Loucy (cell line): ENCODE measurements around the gene TBCD.

Experiments
- EZH2phosphoT487 ChIP-seq: fragments of 200-600 bp; IDR thresholded peaks from 2 replicates; pipeline ENCODE4 v1.6.1; 2018; ENCODE audit warnings: antibody characterized with exemption, mild to moderate bottlenecking, moderate library complexity, borderline replicate concordance
- TF ChIP-seq, protein P1 (sequence below): fragments of 200-600 bp; sonication (generic); conservative IDR thresholded peaks from 2 replicates; pipeline ENCODE4 v1.5.1; 2014; ENCODE audit warnings: mild to moderate bottlenecking, antibody characterized with exemption, low read length

DNA sequence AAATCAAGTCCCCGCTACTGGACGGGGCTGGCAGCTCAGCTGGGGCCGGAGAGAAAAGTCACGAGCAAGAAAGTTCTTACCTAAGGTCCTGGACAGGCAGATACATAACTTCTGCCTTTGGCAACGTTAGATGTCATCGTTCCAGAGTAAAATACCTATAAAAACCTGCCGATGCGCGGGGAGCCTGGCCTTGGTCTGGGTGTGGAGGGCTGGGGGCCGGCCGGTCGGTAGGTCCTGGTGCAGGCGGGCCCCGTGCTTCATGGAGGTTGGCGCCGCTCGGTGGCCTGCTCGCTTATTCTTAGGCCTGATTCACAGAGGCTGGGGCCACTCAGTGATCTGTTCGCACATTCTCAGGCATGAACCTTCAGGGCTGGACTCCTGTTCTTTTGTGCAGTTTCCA lies 121.7 kb downstream of the TBCD start:
- TF ChIP-seq, protein P1, sequence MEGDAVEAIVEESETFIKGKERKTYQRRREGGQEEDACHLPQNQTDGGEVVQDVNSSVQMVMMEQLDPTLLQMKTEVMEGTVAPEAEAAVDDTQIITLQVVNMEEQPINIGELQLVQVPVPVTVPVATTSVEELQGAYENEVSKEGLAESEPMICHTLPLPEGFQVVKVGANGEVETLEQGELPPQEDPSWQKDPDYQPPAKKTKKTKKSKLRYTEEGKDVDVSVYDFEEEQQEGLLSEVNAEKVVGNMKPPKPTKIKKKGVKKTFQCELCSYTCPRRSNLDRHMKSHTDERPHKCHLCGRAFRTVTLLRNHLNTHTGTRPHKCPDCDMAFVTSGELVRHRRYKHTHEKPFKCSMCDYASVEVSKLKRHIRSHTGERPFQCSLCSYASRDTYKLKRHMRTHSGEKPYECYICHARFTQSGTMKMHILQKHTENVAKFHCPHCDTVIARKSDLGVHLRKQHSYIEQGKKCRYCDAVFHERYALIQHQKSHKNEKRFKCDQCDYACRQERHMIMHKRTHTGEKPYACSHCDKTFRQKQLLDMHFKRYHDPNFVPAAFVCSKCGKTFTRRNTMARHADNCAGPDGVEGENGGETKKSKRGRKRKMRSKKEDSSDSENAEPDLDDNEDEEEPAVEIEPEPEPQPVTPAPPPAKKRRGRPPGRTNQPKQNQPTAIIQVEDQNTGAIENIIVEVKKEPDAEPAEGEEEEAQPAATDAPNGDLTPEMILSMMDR: no peak
- no peak for TF ChIP-seq EZH2phosphoT487
